GM12878 (cell line): Measurements from ENCODE around the gene RBM15B. TPM values are rescaled to one million over a fixed set of nuclear protein-coding genes. Genes with fewer than 3 reads are reported as not detected.
A peak's percentile ranks its signal among the peaks of the same experiment; 100 is the strongest.

ENCODE experiments used
- ATAC-seq: fragments of 200-7000 bp; cut with Tn5 transposase; 3 replicates; pipeline ENCODE4 v1.9.1; 2020; ENCODE audit warnings: mild to moderate bottlenecking, moderate library complexity
- BruUV-seq: library from RNA; stranded (reverse); fragments of 400-500 nt; replicated peaks from 2 replicates; lab custom pipeline; 2021; lab: Mats Ljungman, UMichigan
- CTCF ChIA-PET: fragments of 300-600 bp; sonication (Branson Sonifier 250); formaldehyde crosslinking; extraction: SDS; loops from one replicate; lab custom pipeline; 2021; ENCODE audit warnings: inconsistent platforms; lab: Yijun Ruan, JAX
- POLR2A ChIA-PET: fragments of 350-600 bp; formaldehyde crosslinking; extraction: SDS; loops from one replicate; lab custom pipeline; 2021; ENCODE audit warnings: inconsistent platforms; lab: Charles Lee
- RAD21 ChIA-PET: fragments of 300-600 bp; sonication (Branson Sonifier 250); formaldehyde crosslinking; loops from one replicate; lab custom pipeline; 2023; ENCODE audit warnings: antibody characterized with exemption; ENCODE audit not compliant: unreplicated experiment; lab: Charles Lee
- SMC1A ChIA-PET: fragments of 300-600 bp; sonication (Branson Sonifier 250); formaldehyde crosslinking; loops from one replicate; lab custom pipeline; 2023; ENCODE audit not compliant: unreplicated experiment, uncharacterized antibody; lab: Charles Lee
- DNase-seq: peaks from one replicate; pipeline ENCODE4 v3.0.0-alpha.2; 2011; ENCODE audit warnings: low read depth, low spot score
- FAIRE-seq: peaks from 3 replicates; lab custom pipeline; 2011; peaks lifted over from hg19 to GRCh38; lab: Jason Lieb, UNC
- H2AFZ ChIP-seq: 2 replicates; pipeline ENCODE4 v1.6.0; 2011; ENCODE audit warnings: low read depth, low read length, control low read depth; ENCODE audit not compliant: control insufficient read depth
- H3K27ac ChIP-seq: 2 replicates; pipeline ENCODE4 v1.5.1; 2011; ENCODE audit warnings: control low read depth; ENCODE audit not compliant: control insufficient read depth, insufficient read depth
- H3K27me3 ChIP-seq, 2 experiments: replicated peaks in 1 of 2; 2 replicates each; pipeline versions ENCODE4 v1.6.0 to v1.6.1; 2011; ENCODE audit warnings: low read length in 1 of 2; ENCODE audit not compliant: control insufficient read depth in 2 of 2, insufficient read depth in 2 of 2
- H3K36me3 ChIP-seq, 2 experiments: 2 replicates each; pipeline ENCODE4 v1.5.1; 2011; ENCODE audit warnings: low read length in 1 of 2; ENCODE audit not compliant: control insufficient read depth in 2 of 2, insufficient read depth in 2 of 2
- H3K4me1 ChIP-seq: 2 replicates; pipeline ENCODE4 v1.6.1; 2011; ENCODE audit warnings: mild to moderate bottlenecking, low read length, moderate library complexity, mixed read lengths; ENCODE audit not compliant: control insufficient read depth, insufficient read depth
- H3K4me2 ChIP-seq: 2 replicates; pipeline ENCODE4 v1.6.0; 2011; ENCODE audit warnings: control low read depth; ENCODE audit not compliant: control insufficient read depth, insufficient read depth
- H3K4me3 ChIP-seq: fragments of 200-600 bp; sonication (generic); 2 replicates; pipeline ENCODE4 v1.5.1; 2016
- H3K79me2 ChIP-seq: 2 replicates; pipeline ENCODE4 v1.6.0; 2011; ENCODE audit warnings: low read length; ENCODE audit not compliant: control insufficient read depth, insufficient read depth
- H3K9ac ChIP-seq: 2 replicates; pipeline ENCODE4 v1.8.0; 2011; ENCODE audit warnings: low read length, control low read depth, mixed read lengths; ENCODE audit not compliant: control insufficient read depth, insufficient read depth
- H3K9me3 ChIP-seq: replicated peaks from 3 replicates; pipeline ENCODE4 v1.5.1; 2011; ENCODE audit warnings: mild to moderate bottlenecking, low read length; ENCODE audit not compliant: control insufficient read depth, insufficient read depth
- H4K20me1 ChIP-seq: 2 replicates; pipeline ENCODE4 v1.6.0; 2011; ENCODE audit not compliant: control insufficient read depth, insufficient read depth
- CHD2 ChIP-seq: IDR thresholded peaks from 2 replicates; pipeline ENCODE4 v1.6.1; 2011; ENCODE audit warnings: low read depth, low read length, improper control_type of control experiment, borderline replicate concordance
- ZNF207 ChIP-seq: fragments of 450-650 bp; IDR thresholded peaks from 2 replicates; pipeline ENCODE4 v1.6.1; 2014; ENCODE audit warnings: antibody characterized with exemption, mild to moderate bottlenecking, borderline replicate concordance
- ZNF217 ChIP-seq: fragments of 450-650 bp; IDR thresholded peaks from 2 replicates; pipeline ENCODE4 v1.6.1; 2017; ENCODE audit warnings: antibody characterized with exemption, mild to moderate bottlenecking
- WGBS: methylation state at CpG from one replicate; pipeline ENCODE4 v1.1.6; 2016; ENCODE audit warnings: low lambda C conversion rate; ENCODE audit not compliant: insufficient replicate concordance, insufficient coverage; ENCODE audit errors: missing lambda C conversion rate; 5-methylcytosine and 5-hydroxymethylcytosine counted together
- in situ Hi-C: fragments of 300-500 bp; cut with MboI; formaldehyde crosslinking; loops from 9 replicates; pipeline ENCODE4 v1.14.3; 2018; ENCODE audit warnings: mixed read lengths
- intact Hi-C: fragments of 100-400 bp; cut with micrococcal nuclease; formaldehyde crosslinking; loops from one replicate; pipeline ENCODE4 v1.14.2; 2022; ENCODE audit not compliant: unreplicated experiment
- polyA plus RNA-seq, 11 experiments: library from polyadenylated mRNA; depleted of rRNA in 4 of 11; unstranded in 6 of 11; stranded (reverse) in 5 of 11; fragments of >200 nt; fragmentation: Nextera tagmentation in 4 of 11; fragmentation: Illumina TruSeq in 1 of 11; extraction: Ambion mirVana in 4 of 11; extraction: Trizol in 1 of 11; gene quantifications; 1 replicate in 1 of 11; 2 replicates in 10 of 11; pipeline versions ENCODE4 v1.2.1 to v1.2.3, GENCODE V29; 2011 to 2016; ENCODE audit warnings: inconsistent platforms in 2 of 11, missing spikeins in 2 of 11, low read depth in 1 of 11
- total RNA-seq, 4 experiments: library from RNA; depleted of rRNA in 3 of 4; stranded (reverse); fragments of >200 nt in 3 of 4; fragmentation: Illumina TruSeq in 1 of 4; extraction: Trizol in 1 of 4; gene quantifications; 2 replicates each; pipeline versions ENCODE4 v1.2.1 to v1.2.3, GENCODE V29; 2013 to 2021
- TF ChIP-seq, protein P1 (sequence below), 3 experiments: IDR thresholded peaks in 2 of 3; conservative IDR thresholded peaks in 1 of 3; 2 replicates each; pipeline ENCODE4 v1.5.1; 2011; ENCODE audit warnings: low read depth in 3 of 3, low read length in 3 of 3, mild to moderate bottlenecking in 3 of 3, control low read depth in 2 of 3, moderate library complexity in 2 of 3, inconsistent platforms in 1 of 3, mixed read lengths in 1 of 3; ENCODE audit not compliant: control insufficient read depth in 2 of 3, insufficient read depth in 1 of 3; ENCODE audit errors: extremely low read depth in 1 of 3

The RBM15B gene
- total and polyA plus RNA-seq, 10 of the 15 experiments (the other 5 are each of a cell fraction or from before 2014, with no cell fraction given) = 2.4 to 34.5 (median 19.1) TPM

DNA sequence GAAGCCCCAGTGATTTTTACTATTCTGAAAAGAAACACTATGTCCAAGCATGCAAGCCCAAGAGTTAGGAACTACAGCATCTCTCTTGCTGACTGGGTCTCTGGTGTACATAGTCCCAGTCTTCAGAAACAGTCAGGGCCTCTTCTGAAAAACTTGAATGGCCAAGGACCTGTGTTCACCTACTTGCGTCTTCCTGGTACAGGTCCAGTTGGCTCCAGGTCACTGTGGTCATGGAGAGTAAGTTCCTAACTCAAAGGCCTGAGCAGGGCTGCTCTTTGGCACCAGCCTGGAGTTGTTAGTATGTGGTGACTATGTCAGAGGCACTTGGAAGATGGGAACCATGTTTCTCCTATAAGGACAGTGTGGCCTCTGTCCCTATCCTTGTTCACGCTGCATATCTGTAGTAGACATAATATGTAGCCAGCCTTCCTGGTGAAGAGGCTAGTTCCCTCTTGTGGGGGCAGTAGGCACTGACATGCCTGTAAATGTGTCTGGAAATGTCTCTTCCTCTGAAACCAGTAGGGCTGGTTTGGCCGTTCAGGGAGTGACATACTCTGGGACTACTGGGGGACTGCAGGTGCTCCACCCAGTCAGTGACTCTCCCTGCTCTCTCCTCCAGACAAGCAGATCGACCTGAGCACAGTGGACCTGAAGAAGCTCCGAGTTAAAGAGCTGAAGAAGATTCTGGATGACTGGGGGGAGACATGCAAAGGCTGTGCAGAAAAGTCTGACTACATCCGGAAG, 2.6 kb upstream of the RBM15B start:
- no peak overlapping the region for H3K27ac ChIP-seq
- H4K20me1 ChIP-seq = peaks cover 9% of the 10 kb centered on the region; the same call in 1 of the 2 replicates
- no peaks in the 10 kb centered on the region for H3K9me3 ChIP-seq
- SMC1A ChIA-PET = interaction anchor here (0.7 to 2.0 kb wide), 8 partner anchors 13 to 1034 kb away, joined by 3 to 13 read pairs (median 4); partner anchors contain the start of gene DCAF1
- CTCF ChIA-PET = interaction anchor here (0.6 to 4.4 kb wide), 19 partner anchors 9 to 1038 kb away, joined by 3 to 37 read pairs (median 6); partner anchors contain the start of genes CISH, CYB561D2, DCAF1 and HEMK1
- H3K9ac ChIP-seq = no peak overlapping the region; the same call in 1 of the 2 replicates
- in situ Hi-C loops (loop anchor here (5.0 to 10.0 kb wide), 2 partner anchors 294 to 1034 kb away; partner anchors contain the start of genes CYB561D2, NPRL2 and TMEM115), intact Hi-C loops (loop anchor here (5.0 kb wide), 2 partner anchors 284 to 821 kb away; partner anchors contain the start of genes C3orf18, HEMK1 and TEX264)
- H2AFZ ChIP-seq = no peak overlapping the region
- RAD21 ChIA-PET = interaction anchor here (1.2 to 2.1 kb wide), 5 partner anchors 111 to 410 kb away, joined by 3 to 8 read pairs (median 5); partner anchors contain the start of gene DCAF1
- no peak for ATAC-seq
- H3K4me3 ChIP-seq = no peak overlapping the region
- WGBS = 82% methylated on average over 6 of the region's 6 CpGs
- POLR2A ChIA-PET = interaction anchor here (0.9 to 2.1 kb wide), 3 partner anchors 111 to 819 kb away, joined by 3 to 6 read pairs (median 3); partner anchors contain the start of genes DCAF1 and HEMK1
- no peaks in the 10 kb centered on the region for H3K27me3 ChIP-seq
- no TSS peak for BruUV-seq
- peak overlapping the region; percentile 96 for H3K4me2 ChIP-seq
- no peak for FAIRE-seq
- H3K36me3 ChIP-seq = peaks cover 8 to 23% of the 10 kb centered on the region in 2 experiments
- TF ChIP-seq CHD2 = no peak
- no peak for TF ChIP-seq ZNF207
- TF ChIP-seq, protein P1, sequence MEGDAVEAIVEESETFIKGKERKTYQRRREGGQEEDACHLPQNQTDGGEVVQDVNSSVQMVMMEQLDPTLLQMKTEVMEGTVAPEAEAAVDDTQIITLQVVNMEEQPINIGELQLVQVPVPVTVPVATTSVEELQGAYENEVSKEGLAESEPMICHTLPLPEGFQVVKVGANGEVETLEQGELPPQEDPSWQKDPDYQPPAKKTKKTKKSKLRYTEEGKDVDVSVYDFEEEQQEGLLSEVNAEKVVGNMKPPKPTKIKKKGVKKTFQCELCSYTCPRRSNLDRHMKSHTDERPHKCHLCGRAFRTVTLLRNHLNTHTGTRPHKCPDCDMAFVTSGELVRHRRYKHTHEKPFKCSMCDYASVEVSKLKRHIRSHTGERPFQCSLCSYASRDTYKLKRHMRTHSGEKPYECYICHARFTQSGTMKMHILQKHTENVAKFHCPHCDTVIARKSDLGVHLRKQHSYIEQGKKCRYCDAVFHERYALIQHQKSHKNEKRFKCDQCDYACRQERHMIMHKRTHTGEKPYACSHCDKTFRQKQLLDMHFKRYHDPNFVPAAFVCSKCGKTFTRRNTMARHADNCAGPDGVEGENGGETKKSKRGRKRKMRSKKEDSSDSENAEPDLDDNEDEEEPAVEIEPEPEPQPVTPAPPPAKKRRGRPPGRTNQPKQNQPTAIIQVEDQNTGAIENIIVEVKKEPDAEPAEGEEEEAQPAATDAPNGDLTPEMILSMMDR (IDR thresholded peaks at IDR 0.05 in 2 of 3, conservative IDR thresholded peaks at IDR 0.05 in 1 of 3; ENCODE audit: control insufficient read depth in 2 of 3, extremely low read depth in 1 of 3, insufficient read depth in 1 of 3, low read depth in 3 of 3, low read length in 3 of 3) = peak in 2 of 3 experiments; percentile 25 to 36; a peak in 4 of 6 replicates
- TF ChIP-seq ZNF217 = no peak
- H3K79me2 ChIP-seq = peaks cover 70% of the 10 kb centered on the region
- DNase-seq = no peak
- H3K4me1 ChIP-seq = peaks cover 24% of the 10 kb centered on the region
